GM18867 (cell line): ENCODE results near the gene ASTE1.
A peak's percentile ranks its signal among the peaks of the same experiment; 100 is the strongest.
"Not testable (repeated sequence)": the region's sequence is repeated elsewhere in the genome, so short reads cannot be mapped to it uniquely, and the experiment has no call there.

ENCODE experiments used
- ATAC-seq: cut with Tn5 transposase; IDR thresholded peaks from one replicate; pipeline ENCODE4 v1.9.1; 2021; ENCODE audit warnings: mild to moderate bottlenecking, moderate library complexity; ENCODE audit not compliant: unreplicated experiment

Gene ASTE1, protein sequence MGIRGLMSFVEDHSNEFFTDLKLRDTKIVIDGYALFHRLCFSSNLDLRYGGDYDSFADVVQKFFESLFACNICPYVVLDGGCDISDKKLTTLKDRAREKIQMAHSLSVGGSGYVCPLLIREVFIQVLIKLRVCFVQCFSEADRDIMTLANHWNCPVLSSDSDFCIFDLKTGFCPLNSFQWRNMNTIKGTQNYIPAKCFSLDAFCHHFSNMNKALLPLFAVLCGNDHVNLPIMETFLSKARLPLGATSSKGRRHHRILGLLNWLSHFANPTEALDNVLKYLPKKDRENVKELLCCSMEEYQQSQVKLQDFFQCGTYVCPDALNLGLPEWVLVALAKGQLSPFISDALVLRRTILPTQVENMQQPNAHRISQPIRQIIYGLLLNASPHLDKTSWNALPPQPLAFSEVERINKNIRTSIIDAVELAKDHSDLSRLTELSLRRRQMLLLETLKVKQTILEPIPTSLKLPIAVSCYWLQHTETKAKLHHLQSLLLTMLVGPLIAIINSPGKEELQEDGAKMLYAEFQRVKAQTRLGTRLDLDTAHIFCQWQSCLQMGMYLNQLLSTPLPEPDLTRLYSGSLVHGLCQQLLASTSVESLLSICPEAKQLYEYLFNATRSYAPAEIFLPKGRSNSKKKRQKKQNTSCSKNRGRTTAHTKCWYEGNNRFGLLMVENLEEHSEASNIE

DNA sequence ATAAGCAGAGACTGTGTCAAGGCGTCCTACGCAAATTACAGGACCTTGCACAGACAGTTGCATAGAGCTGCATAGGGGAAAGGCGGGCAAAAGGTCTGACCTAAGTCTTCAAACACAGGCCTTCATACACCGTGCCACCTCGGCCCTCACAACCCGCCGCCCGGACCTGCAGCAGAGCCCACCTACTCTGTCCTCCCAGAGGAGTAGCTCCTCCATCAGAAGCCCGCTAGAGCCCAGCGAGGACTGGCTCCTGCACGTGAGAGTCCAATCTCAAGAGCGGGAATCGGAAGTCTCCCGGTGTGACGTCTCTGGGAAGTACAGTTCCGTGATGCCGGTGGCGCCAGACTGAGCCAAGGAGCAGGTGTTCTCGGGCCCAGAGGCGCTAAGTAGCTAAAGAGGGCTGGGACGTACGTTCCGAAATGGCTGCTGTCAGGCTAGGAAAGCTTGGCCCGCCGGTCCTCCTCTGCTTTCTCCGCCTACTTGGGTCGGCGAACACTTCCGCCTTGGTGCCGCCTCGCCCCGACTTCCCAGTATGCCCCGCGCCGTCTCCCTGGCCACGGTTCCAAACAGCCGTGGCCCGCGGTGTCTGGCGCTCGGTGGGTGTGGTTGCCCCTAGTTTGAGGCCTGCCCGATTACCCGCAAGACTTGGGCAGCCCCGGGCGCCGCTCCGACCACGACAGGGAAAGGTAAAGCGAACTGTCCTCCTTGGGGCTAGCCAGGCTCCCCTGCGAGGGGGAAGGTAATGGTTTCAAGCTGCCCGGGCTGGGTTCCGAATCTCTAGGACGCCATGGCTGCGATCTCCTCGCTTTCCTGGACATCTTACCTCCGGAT is at the start of gene ASTE1, which contains the start of gene NEK11:
Gene ASTE1 (minus strand): TSS at position 505 of the 831 bp plus-strand sequence. CDS start 1,519 bp downstream, outside the sequence.
Gene NEK11 (plus strand): TSS at position 557 of the 831 bp plus-strand sequence. CDS start 2,832 bp downstream, outside the sequence.
- peak; percentile 98 for ATAC-seq

DNA sequence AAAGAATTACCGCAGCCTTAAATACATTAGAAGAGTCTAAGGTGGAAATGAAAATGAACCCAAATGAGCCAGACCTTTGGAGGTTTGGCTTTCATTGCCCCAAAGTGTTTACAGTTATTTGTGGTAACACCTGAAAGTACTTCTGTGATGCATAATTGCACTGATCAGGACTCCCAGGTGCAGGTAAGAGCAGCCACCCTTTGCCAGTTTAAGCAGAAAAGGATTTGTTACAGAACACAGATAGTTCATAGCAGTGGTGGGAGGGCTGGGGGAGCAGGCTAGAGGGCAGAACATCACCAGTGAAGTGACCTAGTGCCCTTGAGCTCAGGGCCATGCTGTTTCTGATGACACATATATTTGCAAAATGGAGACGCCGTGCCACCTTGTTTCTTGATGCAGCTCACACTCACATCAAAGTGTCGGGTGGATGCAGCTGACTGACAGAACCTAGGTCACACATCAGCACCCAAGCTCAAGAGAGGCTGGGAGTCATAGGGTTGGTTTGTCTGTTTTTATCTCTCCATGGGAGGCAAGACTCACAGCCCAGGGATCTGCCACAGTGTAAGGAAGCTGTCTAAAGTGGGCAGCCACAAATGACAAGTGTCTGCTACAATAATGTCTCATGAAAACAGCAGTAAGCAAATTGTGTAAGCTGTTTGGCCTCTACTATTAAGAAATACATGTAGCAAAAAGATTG is 49.2 kb upstream of the ASTE1 start:
- peak; percentile 86 for ATAC-seq

DNA sequence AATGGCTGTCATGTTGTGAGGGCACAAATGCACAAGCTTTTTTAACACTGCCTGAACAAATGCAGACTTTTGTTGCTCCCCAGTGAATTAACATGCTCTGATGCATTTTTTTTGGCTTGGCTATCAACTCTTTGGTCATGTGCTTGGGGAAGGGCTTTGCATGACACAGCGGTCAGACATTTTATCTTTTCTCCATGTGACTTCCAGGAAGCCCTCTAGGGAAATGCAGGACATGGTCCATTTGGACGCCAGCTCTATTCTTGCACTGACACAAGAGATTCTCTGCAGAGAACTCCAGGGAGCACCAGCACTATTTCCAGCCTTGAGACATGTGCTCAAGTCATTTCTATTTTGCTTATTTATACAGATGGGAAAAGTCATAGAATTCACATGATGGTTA is 46.2 kb upstream of the ASTE1 start:
- ATAC-seq, result no peak

DNA sequence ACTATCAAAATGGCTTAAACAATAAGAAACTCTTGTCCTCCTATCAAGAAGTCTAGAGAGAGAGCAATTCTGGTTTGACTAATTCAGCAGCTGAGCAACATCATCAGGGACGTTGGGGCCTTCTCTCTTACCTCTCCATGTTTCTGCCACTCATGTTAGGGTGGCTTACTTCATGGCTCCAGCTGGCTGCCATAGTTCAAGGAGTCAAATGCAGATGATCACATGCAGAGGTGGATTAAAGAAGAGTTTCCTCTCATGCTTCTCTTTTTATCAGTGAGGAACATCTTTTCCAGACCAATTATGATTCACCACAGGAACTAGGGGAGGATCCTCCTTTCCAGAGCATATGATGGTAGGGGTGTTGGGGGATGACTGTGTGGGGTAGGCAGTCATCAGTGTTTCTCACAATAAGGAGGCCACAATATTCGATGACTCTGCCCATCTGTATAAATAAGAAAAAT is 45.5 kb upstream of the ASTE1 start:
- ATAC-seq, result no peak

DNA sequence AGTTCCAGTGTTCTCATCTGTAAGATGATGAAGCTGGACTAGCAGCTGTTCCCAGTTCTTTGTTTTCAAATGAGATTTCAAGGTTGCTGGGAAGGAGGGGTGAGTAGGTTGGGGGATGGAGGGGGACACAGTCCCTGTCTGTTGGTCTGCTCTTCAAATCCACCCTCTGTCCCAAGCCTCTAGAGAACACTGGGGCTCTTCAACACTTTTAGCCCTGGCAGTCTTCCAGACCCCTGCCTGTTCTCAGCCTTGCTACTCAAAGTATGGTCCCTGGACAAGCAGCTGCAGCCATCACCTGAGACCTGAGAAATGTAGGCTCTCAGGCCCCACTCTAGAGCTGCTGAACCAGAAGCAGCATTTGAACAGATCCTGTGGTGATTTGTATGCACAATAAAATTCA is 41.4 kb upstream of the ASTE1 start:
- peak; percentile 42 for ATAC-seq

DNA sequence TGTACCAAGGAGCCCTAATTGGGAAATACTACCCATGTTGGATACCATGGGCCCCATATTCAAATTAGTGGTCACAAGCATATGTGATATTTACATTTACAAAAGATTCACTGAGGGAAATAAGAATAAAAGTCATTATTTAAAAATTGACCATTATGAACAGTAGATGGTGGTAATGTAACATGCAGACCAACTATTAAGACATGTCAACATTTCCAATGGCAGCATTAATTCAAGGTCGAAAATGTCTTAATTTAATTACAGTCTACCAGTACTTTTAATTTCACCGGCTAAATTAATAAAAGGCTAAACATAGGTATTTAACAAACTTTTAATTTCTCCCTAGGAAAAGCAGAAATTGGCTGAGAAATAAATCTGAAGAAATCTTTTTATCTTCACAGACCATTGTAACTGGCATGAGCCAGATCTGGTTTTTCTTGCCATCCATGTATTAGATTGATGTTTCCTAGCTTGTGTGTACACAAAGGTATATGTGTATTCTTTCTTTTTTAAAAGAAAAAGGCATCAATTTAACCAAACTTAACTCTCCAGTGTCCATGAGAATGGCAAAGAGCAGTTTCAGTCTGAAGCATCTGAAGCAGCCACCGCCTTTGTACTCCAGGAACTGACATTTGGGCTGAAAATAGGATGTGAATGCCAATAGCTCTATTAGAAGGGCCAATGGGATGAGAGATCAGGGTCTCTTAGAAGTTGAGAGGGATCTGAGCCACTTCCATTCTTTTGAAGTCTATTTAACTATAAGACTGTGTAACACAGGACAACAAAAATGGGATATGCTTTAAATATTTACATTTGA is 26.6 kb upstream of the ASTE1 start:
- no peak for ATAC-seq

DNA sequence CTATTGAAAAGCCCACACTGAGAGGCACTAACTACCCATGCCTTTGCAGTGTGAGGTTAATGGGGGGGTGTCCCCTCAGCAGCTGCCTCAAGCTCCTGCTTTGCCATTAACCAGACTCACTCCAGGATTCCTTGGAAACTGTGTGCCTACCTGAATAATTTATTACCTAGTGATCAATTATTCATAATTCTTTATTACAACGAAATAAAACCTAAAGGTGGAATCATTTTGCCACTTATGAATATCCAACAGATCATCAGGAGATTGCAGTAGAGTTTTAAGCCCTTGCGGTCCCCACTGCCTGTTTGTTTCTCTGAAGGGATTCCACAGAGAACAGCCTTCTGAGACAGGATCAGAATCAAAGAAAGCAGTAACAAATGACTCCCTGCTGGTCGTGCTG is 23.4 kb upstream of the ASTE1 start:
- no peak for ATAC-seq

DNA sequence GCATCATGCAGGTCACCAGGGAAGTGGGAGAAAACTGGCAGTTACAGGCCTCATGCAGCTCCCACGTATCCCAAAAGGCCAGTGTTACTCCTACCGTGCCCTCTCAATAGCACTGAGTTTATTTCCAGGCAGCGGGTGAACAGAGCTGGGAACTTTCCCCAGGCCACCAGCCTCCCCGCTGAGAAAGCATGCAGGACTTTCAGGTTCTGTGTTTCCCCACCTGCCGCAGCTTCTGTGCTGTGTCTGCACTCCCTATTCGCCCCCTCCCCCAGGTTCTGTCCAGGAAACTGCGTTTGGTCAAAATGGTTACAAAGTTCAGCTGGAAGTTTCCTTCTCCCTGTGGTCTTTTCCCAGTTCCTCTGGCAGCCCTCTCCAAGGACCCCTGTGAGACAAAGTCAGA is 21.4 kb upstream of the ASTE1 start:
- ATAC-seq, result no peak

DNA sequence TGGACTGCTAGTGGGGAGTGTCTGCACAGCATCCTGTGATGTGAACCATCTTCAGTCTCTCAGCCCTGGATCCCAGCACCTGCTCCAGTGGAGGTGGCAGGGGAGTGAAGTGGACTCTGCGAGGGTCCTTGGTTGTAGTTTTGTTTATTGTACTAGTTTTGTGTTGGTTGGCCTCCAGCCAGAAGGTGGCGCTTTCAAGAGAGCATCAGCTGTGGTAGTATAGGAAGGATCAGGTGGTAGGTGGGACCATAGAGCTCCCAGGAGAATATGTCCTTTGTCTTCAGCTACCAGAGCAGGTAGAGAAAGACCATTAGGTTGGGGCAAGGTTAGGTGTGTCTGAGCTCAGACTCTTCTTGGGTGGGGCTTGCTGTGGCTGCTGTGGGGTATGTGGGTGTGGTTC is 21.0 kb upstream of the ASTE1 start:
- ATAC-seq, result no peak

DNA sequence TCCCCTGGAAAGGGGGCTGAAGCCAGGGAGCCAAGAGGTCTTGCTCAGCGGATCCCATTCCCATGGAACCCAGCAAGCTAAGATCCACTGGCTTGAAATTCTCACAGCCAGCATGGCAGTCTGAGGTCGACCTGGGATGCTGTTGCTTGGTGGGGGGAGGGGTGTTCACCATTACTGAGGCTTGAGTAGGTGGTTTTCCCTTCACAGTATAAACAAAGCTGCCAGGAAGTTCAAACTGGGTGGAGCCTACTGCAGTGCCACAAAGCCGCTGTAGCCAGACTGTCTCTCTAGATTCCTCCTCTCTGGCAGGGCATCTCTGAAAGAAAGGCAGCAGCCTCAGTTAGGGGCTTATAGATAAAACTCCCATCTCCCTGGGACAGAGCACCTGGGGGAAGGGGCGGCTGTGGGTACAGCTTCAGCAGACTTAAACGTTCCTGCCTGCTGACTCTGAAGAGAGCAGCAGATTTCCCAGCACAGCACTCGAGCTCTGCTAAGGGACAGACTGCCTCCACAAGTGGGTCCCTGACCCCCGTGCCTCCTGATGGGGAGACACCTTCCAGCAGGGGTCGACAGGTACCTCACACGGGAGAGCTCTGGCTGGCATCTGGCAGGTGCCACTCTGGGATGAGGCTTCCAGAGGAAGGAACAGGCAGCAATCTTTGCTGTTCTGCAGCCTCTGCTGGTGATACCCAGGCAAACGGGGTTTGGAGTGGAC is 15.8 kb upstream of the ASTE1 start:
- ATAC-seq, result not testable (repeated sequence)

DNA sequence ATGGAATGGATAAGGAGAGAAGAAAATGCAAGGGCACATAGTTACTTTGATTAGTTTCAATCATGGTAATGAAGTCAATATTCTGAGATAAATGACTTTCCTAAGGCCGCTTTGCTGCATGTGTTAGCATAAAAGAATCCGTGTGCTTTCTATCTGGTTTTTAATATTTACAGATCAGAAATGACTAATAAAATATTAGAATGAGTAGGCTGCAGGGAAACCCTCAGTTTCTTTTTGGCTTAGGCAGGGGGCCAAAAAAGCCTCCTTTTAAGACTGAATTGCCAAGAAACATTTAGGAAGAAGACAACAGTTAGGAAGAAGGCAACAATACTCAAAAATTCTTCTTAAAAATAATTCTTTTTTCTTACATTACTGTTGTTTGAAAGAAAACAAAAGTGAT is 11.7 kb upstream of the ASTE1 start:
- ATAC-seq, result no peak

DNA sequence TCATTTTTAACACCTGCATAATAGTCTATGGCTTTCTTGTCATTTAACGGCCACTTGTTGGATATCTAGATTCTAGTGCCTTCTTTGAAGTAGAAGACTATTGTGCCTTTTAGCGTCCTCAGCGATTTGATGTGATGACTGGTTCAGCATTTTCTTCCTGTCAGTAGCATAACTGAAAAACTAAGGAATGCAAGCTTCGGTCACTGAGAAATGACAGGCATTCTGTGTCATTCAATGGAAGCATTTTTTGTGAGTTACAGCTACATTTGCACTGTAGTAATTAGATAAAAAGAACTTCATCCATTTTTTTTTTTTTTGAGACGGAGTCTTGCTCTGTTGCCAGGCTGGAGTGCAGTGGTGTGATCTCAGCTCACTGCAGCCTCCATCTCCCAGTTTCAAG is 10.4 kb upstream of the ASTE1 start:
- ATAC-seq, result no peak

DNA sequence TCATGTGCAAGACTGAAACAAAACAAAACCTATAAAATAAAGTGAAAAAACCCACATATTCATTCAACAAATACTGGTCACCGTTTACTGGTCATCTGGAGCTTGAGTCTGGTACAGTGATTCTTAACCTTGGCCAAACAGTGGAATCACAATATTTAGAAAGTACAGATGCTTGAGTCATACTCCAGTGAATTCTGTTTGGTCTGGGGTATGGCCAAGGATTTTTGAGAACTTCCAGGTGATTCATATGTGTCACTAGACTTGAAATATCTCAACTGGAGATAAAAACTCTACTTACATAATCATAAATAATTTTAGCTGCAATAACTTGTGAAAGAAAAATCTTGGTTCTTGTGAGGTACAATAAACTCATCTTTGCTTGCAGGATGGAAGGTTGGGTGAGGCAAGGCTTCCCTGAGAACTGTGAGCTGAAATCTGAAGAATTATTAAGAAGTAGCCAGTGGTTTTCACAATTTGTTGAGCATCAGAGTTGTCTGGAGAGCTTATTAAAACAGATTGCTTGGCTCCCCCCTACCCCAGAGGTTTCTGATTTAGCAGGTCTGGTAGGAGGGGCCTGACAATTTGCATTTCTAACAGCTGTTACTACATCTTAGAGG is 9.7 kb upstream of the ASTE1 start:
- no peak for ATAC-seq

DNA sequence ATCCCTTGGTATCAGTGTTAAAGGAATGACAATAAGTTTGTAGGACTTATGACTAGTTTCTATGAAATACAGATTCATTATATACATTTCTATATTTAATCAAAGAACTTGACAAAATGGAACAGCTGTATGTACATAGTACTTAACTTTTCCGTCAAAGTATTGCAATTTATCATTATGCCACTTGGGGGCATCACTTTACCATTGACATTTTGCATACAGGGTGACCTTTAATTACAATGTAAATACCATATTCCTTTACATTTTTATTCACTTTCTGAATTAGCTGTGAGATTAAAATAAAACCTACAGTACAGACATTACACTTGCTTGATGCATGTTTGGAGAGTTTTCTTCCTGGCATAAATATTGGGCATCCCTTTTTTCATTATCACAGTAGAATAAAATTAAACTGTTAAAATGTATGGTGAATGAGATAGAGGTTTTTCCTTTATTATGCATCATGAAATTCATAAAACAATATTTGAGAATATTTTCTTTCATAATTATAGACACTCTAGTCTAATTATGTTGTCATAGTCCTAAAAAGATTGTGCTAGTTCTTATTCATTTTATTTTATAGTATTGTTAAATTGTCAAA is 7.0 kb upstream of the ASTE1 start:
- ATAC-seq, result peak; percentile 70

DNA sequence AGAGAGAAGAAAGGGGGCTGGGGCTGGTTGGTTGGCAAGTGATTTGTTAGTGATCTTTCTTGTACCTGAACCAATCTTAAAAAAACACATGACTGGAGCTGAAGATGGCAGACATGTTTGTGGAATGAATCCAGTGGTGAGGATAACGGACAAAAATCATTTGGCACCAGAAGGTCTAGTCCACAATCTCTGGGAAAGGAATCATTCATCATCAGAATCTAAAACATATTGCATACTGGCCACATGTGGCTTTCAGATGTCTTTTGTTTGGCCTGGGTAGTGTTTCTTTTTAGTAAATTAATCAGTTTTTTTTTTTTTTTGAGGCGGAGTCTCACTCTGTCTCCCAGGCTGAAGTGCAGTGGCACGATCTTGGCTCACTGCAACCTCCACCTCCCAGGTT is 5.0 kb upstream of the ASTE1 start:
- ATAC-seq, result no peak

DNA sequence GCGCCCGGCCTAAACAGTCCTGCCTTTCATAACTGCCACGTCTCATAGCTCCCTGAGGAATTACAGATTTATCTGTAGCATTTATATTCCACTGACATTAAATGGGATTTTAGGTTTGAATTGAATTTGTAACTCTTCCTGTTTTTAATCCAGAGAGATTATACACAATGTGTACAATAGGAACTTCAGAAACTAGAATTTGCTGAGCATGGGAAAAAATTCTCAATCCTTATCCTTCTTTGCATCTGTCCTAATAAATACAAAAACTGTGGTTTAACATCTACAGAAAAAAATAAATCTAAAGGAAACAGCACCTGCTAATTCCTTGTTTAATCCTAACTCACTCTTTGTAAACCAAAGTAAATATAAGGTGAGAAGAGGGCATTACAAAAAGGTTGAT is 2.2 kb upstream of the ASTE1 start:
- no peak for ATAC-seq

DNA sequence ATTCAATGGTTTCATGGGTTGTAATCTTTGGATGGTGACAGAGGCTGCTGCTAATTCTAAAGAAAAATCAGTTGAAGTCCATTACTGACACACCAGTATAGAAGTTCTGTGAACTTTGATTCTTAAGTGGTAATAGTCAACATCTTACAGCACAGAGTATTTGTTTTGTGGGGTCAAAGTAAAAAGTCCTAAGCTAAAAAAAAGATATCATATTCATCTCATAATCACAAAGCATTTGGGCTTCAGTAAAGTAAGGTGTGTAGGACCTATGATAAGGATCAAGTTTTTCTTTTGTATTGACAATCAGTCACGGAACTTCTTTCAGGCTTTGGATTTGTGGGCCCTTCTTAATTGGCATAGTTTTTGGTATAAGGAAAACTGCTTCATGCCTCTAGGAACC is 1.1 kb downstream of the ASTE1 start:
- ATAC-seq, result no peak

DNA sequence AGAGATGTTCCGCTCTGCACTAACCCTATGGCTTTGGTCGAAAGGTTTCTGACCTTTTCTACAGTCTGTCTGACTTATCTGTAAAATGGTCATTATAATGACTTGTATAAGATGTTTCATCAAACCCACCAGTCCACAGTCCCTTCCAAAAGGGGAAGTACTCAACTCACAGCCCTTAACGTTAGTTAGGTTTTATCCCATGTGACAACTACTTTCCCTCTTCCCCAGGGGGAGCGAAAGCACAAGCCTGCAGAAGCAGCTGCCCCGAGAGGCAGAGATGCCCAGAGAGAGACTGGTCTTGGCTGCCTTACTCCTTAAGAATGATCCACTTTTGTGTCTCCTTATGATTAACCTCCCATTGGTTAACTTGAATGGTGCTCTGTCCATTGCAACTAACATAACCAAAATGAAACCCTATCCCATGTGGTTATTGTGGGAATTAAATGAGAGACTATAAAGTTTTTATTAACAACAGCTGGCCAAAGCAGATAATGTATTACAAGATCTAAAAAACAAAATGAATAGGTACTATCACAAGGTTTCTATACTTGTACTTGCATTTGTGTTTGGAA is 6.4 kb downstream of the ASTE1 start:
- no peak for ATAC-seq
